BLaER1 treated with 17β-estradiol and CSF1 and Interleukin-3, amounts not matched to agents 10 nM and 100 nM (cell line): ENCODE measurements around the gene FBXL20.
A peak's percentile ranks its signal among the peaks of the same experiment; 100 is the strongest.

Experiments used
- H3K27ac ChIP-seq, 11 experiments: shearing (Covaris generic); formaldehyde crosslinking; 2 replicates each; pipeline ENCODE4 v1.8.1; 2022
- H3K27me3 ChIP-seq, 11 experiments: shearing (Covaris generic); formaldehyde crosslinking; 2 replicates each; pipeline ENCODE4 v1.8.1; 2022
- H3K36me3 ChIP-seq, 11 experiments: shearing (Covaris generic); formaldehyde crosslinking; 2 replicates each; pipeline ENCODE4 v1.8.1; 2022
- H3K4me1 ChIP-seq, 10 experiments: shearing (Covaris generic); formaldehyde crosslinking; 2 replicates each; pipeline ENCODE4 v1.8.1; 2022
- H3K4me2 ChIP-seq, 11 experiments: shearing (Covaris generic); formaldehyde crosslinking; 2 replicates each; pipeline ENCODE4 v1.8.1; 2022
- H3K4me3 ChIP-seq, 10 experiments: shearing (Covaris generic); formaldehyde crosslinking; 2 replicates each; pipeline ENCODE4 v1.8.1; 2022
- H3K9ac ChIP-seq, 11 experiments: shearing (Covaris generic); formaldehyde crosslinking; 2 replicates each; pipeline ENCODE4 v1.8.1; 2022
- H3K9me3 ChIP-seq, 11 experiments: shearing (Covaris generic); formaldehyde crosslinking; replicated peaks in 1 of 11; 2 replicates each; pipeline ENCODE4 v1.8.1; 2022
- H4K20me1 ChIP-seq, 11 experiments: shearing (Covaris generic); formaldehyde crosslinking; 2 replicates each; pipeline ENCODE4 v1.8.1; 2022
- Cebpa-rat ChIP-seq, 11 experiments: shearing (Covaris generic); IDR thresholded peaks; 2 replicates each; pipeline ENCODE4 v1.8.1; 2022

FBXL20 gene

DNA sequence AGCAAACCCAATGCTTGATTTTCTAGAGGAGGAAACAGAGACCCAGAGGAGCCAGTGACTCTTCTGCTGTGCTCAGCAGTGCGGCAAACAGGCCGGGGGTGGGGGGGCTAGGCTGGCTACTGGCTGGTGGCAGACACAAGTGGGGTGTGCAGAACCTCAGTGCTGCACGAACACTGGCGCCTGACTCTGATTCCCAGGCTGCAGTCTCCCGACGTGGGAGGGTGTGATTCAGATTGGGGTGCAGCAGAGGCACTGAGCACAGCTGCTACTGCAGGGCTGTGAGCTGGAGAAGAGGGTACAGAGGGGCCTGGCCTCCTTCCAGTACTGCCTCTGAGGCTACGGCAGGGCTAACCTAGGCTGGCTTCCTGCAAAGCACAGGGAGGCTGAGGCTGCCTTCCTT, 193.3 kb downstream of the FBXL20 start:
- Histone ChIP-seq H3K4me2 (peak overlapping the region; percentile 91 to 100 (median 99)), H3K36me3 (peaks cover 21 to 22% (median 22%) of the 10 kb centered on the region in 11 experiments), H3K9ac (peak overlapping the region in 9 of 11 experiments; percentile 70 to 83 (median 77); a peak in 16 of 22 replicates), H3K4me1 (peaks cover 60 to 86% (median 79%) of the 10 kb centered on the region in 10 experiments), H4K20me1 (peaks cover 20 to 44% (median 34%) of the 10 kb centered on the region in 11 experiments; a peak in 21 of 22 replicates), H3K27ac (peak overlapping the region in 9 of 11 experiments; percentile 80 to 94 (median 89); a peak in 17 of 22 replicates), H3K27me3 (no peaks in the 10 kb centered on the region), H3K9me3 (no peaks in the 10 kb centered on the region), H3K4me3 (no peak overlapping the region)
- TF ChIP-seq Cebpa-rat (IDR thresholded peaks at IDR 0.05) = no peak

DNA sequence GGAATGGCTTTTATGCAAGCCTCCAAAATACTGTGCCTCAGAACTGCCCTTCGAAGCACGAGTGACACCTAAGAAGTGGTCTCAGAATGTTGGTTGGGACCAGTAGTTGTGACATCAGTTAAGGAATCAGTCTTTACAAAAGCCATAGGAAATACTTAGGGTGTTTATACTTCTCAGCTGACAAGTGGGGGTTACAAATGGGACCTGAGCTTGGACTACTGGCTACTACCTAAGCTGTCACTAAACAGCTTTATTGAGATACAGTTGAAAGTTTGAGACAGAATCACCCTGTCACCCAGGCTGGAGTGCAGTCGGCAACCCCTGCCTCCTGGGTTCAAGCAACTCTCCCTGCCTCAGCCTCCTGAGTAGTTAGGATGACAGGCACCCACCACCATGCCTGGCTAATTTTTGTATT, 196.3 kb downstream of the FBXL20 start:
- Histone ChIP-seq H3K27ac (no peak overlapping the region), H3K4me2 (0 out of 22 replicates have a peak overlapping the region, but pooled peaks of 1 of the 11 experiments have one; percentile 84), H3K4me1 (peaks cover 65 to 78% (median 74%) of the 10 kb centered on the region in 10 experiments), H3K36me3 (peaks cover 43 to 47% (median 46%) of the 10 kb centered on the region in 11 experiments), H4K20me1 (peaks cover 44 to 65% (median 54%) of the 10 kb centered on the region in 11 experiments), H3K27me3 (no peaks in the 10 kb centered on the region), H3K4me3 (no peak overlapping the region), H3K9me3 (no peaks in the 10 kb centered on the region), H3K9ac (0 out of 22 replicates have a peak overlapping the region, but pooled peaks of 1 of the 11 experiments have one; percentile 5)
- TF ChIP-seq Cebpa-rat (IDR thresholded peaks at IDR 0.05) = no peak

DNA sequence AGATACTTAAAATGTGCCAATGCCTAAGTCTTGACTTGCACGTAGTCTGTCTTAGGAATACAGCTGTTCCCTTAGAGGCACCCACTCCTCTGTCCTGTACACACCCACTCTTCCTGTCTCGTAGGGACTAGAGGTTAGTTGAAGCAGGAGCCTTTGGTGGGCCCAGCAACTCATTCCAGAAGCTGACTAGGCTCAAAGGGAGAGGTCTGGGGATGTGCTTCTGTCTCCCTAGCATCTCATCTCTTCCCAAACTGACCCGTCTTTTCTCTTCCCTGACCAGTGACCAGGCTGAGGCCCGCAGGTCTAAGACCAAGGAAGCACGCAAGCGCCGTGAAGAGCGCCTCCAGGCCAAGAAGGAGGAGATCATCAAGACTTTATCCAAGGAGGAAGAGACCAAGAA, 197.2 kb downstream of the FBXL20 start:
- TF ChIP-seq Cebpa-rat (IDR thresholded peaks at IDR 0.05) = no peak
- peak overlapping the region in 1 of 10 experiments; percentile 86; a peak in 1 of 20 replicates for H3K4me3 ChIP-seq
- no peak overlapping the region; a peak in 1 of 22 replicates for H3K27ac ChIP-seq
- no peaks in the 10 kb centered on the region for H3K27me3 ChIP-seq
- no peaks in the 10 kb centered on the region for H3K9me3 ChIP-seq
- H3K4me1 ChIP-seq = peaks cover 61 to 73% (median 69%) of the 10 kb centered on the region in 10 experiments
- peaks cover 43 to 47% (median 46%) of the 10 kb centered on the region in 11 experiments for H3K36me3 ChIP-seq
- peak overlapping the region in 10 of 11 experiments; percentile 55 to 97 (median 90); a peak in 9 of 22 replicates for H3K4me2 ChIP-seq
- H4K20me1 ChIP-seq = peaks cover 44 to 65% (median 54%) of the 10 kb centered on the region in 11 experiments
- peak overlapping the region in 10 of 11 experiments; percentile 5 to 99 (median 95); a peak in 14 of 22 replicates for H3K9ac ChIP-seq
